GM19395 (cell line): Measurements from ENCODE around the gene SPAG5.

Experiments used
- ATAC-seq: cut with Tn5 transposase; IDR thresholded peaks from one replicate; pipeline ENCODE4 v1.9.1; 2021; ENCODE audit warnings: mild to moderate bottlenecking, moderate library complexity; ENCODE audit not compliant: unreplicated experiment

The SPAG5 gene

GRCh38 chr17:28573966-28574480 lies 24.8 kb downstream of the SPAG5 start:
- ATAC-seq, result no peak

GRCh38 chr17:28573521-28573920 lies 25.3 kb downstream of the SPAG5 start:
- ATAC-seq, result no peak

- ATAC-seq, result no peak
Measured at GRCh38 chr17:28573040-28573380, 25.8 kb downstream of the SPAG5 start.

- no peak for ATAC-seq
Measured at GRCh38 chr17:28572259-28573039, 26.4 kb downstream of the SPAG5 start.

DNA sequence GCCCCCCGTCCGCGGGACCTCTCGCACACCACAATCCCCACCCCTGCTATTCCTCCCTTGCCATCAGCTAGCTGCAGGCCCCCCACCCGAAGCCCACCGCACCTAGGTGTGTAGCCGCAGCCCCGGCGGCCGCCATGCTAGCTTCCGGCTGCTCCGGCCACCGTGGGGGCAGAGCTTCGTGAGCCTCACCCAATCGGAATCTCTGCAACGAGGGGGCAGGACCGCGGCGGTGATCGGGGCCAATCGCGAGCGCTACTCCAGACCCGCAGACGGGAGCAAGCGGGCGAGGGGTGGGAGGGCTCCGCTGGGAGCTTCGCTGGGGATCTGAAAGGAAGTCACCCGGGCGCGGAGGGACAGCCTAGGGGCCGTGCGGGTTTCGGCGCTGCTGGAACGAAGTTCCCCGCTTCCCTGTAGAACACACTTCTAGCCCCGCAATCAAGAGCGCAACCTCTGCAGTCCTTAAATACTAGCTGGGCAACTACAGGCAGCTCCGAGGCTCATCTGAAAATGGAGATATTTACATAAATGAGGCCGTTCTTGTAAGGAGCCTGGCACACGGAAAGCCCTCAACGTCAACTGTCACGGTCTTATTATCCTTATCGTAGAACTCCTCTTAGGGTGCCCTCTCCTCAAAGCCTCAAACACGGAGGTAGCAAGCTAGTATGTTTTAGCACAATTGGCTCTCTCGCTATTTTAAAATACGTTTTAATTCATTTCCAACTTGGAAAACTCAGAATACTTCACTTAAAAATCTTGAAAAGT lies 27.3 kb downstream of the SPAG5 start, which contains the start of gene PIGS:
Gene PIGS, minus strand, starts transcription at position 164 of the 762 bp plus-strand sequence. Its CDS starts 28 bp downstream, at position 136.
- ATAC-seq, result peak; percentile 85

DNA sequence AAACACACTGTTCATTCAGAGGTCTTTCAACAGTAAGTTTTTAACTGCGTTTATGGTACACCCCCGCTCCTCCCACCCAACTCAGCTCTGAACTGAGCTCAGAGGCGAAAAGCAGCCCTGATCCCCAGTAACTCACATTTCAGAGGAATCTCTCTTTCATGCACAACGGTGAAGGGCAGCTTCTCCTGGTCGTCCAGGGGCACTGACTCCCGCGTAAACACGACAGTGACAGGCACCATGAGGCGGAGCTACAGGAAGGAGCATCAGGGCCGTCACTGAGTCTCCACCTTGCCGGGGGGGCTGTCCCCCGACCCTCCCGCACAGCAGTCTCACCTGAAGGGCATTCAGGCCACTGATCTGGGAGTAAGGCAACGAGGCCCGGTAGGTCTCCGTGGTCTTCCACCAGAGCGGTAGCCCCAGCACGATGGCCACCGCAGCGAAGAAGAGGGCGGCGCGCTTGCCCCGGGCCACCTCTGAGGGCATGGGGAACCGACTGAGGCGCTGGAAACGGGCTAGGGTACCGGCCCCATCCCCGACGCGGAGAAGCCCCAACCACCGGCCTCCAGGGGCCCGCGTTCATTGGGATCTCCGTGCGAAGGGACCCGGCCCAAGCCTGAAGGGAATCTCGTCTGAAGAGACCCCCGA lies 28.0 kb downstream of the SPAG5 start:
- peak; percentile 22 for ATAC-seq

GRCh38 chr17:28569446-28569845 lies 29.4 kb downstream of the SPAG5 start:
- no peak for ATAC-seq

GRCh38 chr17:28567604-28568003 lies 31.2 kb downstream of the SPAG5 start:
- peak; percentile 44 for ATAC-seq

GRCh38 chr17:28563475-28563874 lies 35.4 kb downstream of the SPAG5 start:
- ATAC-seq, result no peak

- no peak for ATAC-seq
Measured at GRCh38 chr17:28555022-28555421, 43.8 kb downstream of the SPAG5 start.

DNA sequence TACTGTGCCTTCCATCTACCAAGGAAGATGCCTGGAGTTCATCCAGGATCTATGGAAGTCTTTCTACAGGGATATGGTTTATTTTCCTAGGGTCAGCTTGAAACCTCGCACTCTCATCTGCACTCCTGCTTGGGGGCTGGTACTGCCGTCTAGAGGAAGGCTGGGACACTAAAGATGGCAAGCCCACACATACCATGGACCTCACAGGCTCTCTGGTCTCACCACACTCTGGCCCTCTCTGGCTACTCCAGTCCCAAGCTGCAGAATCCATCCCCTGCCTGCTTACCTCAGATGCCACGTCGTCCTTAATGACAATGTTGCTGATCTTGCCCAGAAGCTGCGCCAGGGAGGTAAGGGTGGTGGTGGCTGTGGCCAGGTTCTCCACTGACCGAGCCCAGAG lies 44.3 kb downstream of the SPAG5 start:
- ATAC-seq, result no peak

- no peak for ATAC-seq
Measured at GRCh38 chr17:28553000-28553505, 45.8 kb downstream of the SPAG5 start.

- ATAC-seq, result peak; percentile 50
Measured at GRCh38 chr17:28552176-28552999, 46.4 kb downstream of the SPAG5 start, which contains the start of gene UNC119. Gene UNC119 (minus strand): TSS chr17:28552624. CDS start chr17:28552557, 67 bp downstream.

- ATAC-seq, result no peak
Measured at GRCh38 chr17:28551421-28552175, 47.2 kb downstream of the SPAG5 start.

GRCh38 chr17:28550858-28551257 lies 48.0 kb downstream of the SPAG5 start:
- ATAC-seq, result no peak

- ATAC-seq, result no peak
Measured at GRCh38 chr17:28549236-28550132, 49.3 kb downstream of the SPAG5 start.

DNA sequence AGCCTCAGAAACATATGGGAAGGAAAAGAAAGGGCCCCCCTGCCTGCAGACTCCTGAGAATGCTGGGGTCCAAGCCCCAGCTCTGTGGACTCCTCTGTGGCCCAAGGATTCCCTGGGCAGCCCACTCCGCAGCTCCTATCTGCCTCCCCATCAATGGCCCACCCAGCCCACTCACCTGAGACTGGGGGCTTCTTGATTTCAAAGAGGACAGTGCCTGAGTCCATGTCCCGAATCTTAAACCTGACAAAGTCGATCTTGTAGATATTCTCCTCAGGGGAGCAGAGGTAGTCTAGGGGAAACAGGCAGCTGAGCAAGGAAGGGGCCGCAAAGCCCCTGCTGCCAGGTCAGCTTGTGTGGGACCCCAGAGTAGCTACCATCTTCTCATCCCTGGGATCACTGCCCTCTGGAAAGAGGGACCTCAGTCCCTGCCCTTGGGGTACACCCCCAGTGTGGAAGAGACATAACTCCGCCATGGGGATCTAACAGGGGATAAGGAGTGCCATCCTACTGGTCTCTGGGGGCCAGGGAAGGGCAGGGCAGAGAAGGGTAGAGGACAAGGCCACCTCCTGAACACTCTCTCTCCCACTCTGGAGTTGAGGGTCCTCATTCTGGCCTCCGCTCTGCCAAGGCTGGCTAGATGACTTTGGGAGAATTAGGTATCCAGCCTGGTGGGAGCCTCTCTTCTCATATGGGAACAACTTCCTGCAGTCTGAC lies 50.3 kb downstream of the SPAG5 start:
- no peak for ATAC-seq
